ENCODE measurements around the gene PADI1. TPM values are rescaled to one million over a fixed set of nuclear protein-coding genes. Genes with fewer than 3 reads are reported as not detected.

PADI1 gene
- total and polyA plus RNA-seq, 2 of the 8 experiments (the other 6 are each of a cell fraction or from before 2014, with no cell fraction given) = 0.20 to 0.30 TPM

DNA sequence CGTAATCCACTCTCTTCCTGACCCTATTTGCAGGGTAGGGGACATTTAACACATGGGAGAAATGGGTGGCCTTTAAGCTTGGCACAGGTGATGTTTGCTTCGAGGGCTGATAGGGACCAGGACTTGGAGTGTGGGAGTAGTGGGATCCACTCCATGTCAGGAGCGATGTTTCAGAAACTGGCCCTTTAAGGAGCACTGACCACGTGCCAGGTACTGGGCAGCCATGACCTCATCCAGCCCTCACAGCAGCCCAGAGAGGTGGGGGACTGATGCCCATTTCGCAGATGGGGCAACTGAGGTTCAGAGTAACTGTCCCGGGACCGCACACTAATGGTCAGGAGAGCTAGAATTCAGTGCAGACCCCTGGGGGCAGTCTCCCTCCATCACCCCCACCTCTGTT, 55.3 kb downstream of the PADI1 start:
- Histone ChIP-seq H3K4me3 (ENCODE audit: extremely low read depth in 1 of 4, insufficient read depth in 2 of 4, low read depth in 3 of 4, low read length in 4 of 4) (no peak overlapping the region), H2BK120ac (replicated peaks; ENCODE audit: low read depth, low read length) (no peak overlapping the region), H4K91ac (replicated peaks; ENCODE audit: insufficient read length, low read length) (no peak overlapping the region), H3K4ac (replicated peaks; ENCODE audit: insufficient read length, low read depth, low read length) (no peak overlapping the region), H3K9me3 (ENCODE audit: insufficient read depth in 2 of 2, low read depth in 1 of 2, low read length in 1 of 2) (no peaks in the 10 kb centered on the region), H3K23ac (ENCODE audit: insufficient read length) (no peak overlapping the region), H2AFZ (ENCODE audit: low read length) (no peak overlapping the region), H3K14ac (ENCODE audit: insufficient read length) (no peak overlapping the region), H4K8ac (ENCODE audit: extremely low read depth, insufficient read depth, low read length) (no peak overlapping the region), H2AK5ac (ENCODE audit: low read depth, low read length) (no peak overlapping the region), H3K27me3 (replicated peaks in 1 of 4; ENCODE audit: control insufficient read depth in 3 of 4, extremely low read depth in 1 of 4, insufficient read depth in 3 of 4, low read length in 3 of 4) (peaks cover 0 to 2% (median 0%) of the 10 kb centered on the region in 4 experiments; a peak in 1 of 7 replicates), H4K5ac (ENCODE audit: insufficient read length, low read depth, low read length) (no peak overlapping the region), H3K27ac (ENCODE audit: low read depth, low read length) (no peak overlapping the region), H4K20me1 (replicated peaks in 1 of 2; ENCODE audit: control insufficient read depth in 1 of 2, insufficient read depth in 2 of 2, low read length in 2 of 2) (no peaks in the 10 kb centered on the region), H3K79me2 (ENCODE audit: control insufficient read depth in 1 of 2, insufficient read depth in 2 of 2, low read length in 2 of 2) (no peaks in the 10 kb centered on the region), H3K4me2 (ENCODE audit: insufficient read depth in 1 of 2, low read depth in 2 of 2, low read length in 2 of 2) (no peak overlapping the region), H2BK12ac (ENCODE audit: low read depth, low read length) (no peak overlapping the region), H2BK5ac (ENCODE audit: low read depth, low read length) (no peak overlapping the region), H2BK15ac (ENCODE audit: low read length) (no peak overlapping the region), H3K23me2 (ENCODE audit: low read depth, low read length) (no peaks in the 10 kb centered on the region; the same call in 1 of the 2 replicates), H3K18ac (ENCODE audit: extremely low read depth, low read length) (no peak overlapping the region), H3K4me1 (replicated peaks in 1 of 4; ENCODE audit: control insufficient read depth in 3 of 4, insufficient read depth in 4 of 4, low read length in 3 of 4) (no peaks in the 10 kb centered on the region; a peak in 1 of 7 replicates), H3K56ac (replicated peaks; ENCODE audit: insufficient read length, low read depth, low read length) (no peak overlapping the region), H2BK20ac (ENCODE audit: low read length) (no peak overlapping the region), H3K36me3 (ENCODE audit: control insufficient read depth in 2 of 4, insufficient read depth in 4 of 4, low read length in 3 of 4) (no peaks in the 10 kb centered on the region), H3K79me1 (ENCODE audit: low read depth, low read length) (no peaks in the 10 kb centered on the region), H3K9ac (replicated peaks in 1 of 4; ENCODE audit: extremely low read depth in 1 of 4, low read depth in 3 of 4, low read length in 3 of 4) (no peak overlapping the region)
- CTCF ChIA-PET (ENCODE audit: partially characterized antibody) = interaction anchor here (1.2 to 3.7 kb wide), 4 partner anchors 12 to 25 kb away, joined by 3 to 19 read pairs (median 4); partner anchors contain the start of gene PADI3
- no peak for DNase-seq (ENCODE audit: low read depth in 1 of 2, low spot score in 2 of 2)
- no peak for FAIRE-seq
- POLR2A ChIA-PET (ENCODE audit: partially characterized antibody) = no interaction called here
- 92% methylated on average over 7 of the region's 7 CpGs; no CpG with 5 or more reads in 1 of the 2 experiments for WGBS, 2 experiments (ENCODE audit: extremely low coverage in 1 of 2, insufficient coverage in 1 of 2, insufficient read length in 1 of 2, insufficient replicate concordance in 2 of 2, low coverage in 1 of 2, low lambda C conversion rate in 2 of 2, missing lambda C conversion rate in 1 of 2)
- TF ChIP-seq PHF8 (conservative IDR thresholded peaks at IDR 0.05; ENCODE audit: low read depth, low read length) (no peak), GABPA (IDR thresholded peaks at IDR 0.05; ENCODE audit: borderline replicate concordance, insufficient read depth, low read length) (no peak), RXRA (IDR thresholded peaks at IDR 0.05; ENCODE audit: insufficient read depth, low read depth, low read length) (no peak), SUZ12 (IDR thresholded peaks at IDR 0.05; ENCODE audit: low read length) (no peak), TAF1 (IDR thresholded peaks at IDR 0.05; ENCODE audit: low read depth, low read length) (no peak), SAP30 (IDR thresholded peaks at IDR 0.05; ENCODE audit: insufficient read depth, insufficient replicate concordance, low read length) (no peak), SP1 (IDR thresholded peaks at IDR 0.05; ENCODE audit: low read depth, low read length) (no peak), SIX5 (IDR thresholded peaks at IDR 0.05; ENCODE audit: low read depth, low read length) (no peak), RFX5 (IDR thresholded peaks at IDR 0.05; ENCODE audit: borderline replicate concordance, low read depth, low read length) (no peak), ASH2L (IDR thresholded peaks at IDR 0.05; ENCODE audit: low read length) (no peak), CHD1 (IDR thresholded peaks at IDR 0.05; ENCODE audit: low read depth, low read length) (no peak), SP2 (IDR thresholded peaks at IDR 0.05; ENCODE audit: low read length) (no peak), EGR1 (IDR thresholded peaks at IDR 0.05; ENCODE audit: borderline replicate concordance, low read depth, low read length) (no peak), POLR2A (IDR thresholded peaks at IDR 0.05; ENCODE audit: control extremely low read depth in 1 of 2, low read depth in 2 of 2, low read length in 2 of 2) (no peak)
- TF ChIP-seq, protein P1, sequence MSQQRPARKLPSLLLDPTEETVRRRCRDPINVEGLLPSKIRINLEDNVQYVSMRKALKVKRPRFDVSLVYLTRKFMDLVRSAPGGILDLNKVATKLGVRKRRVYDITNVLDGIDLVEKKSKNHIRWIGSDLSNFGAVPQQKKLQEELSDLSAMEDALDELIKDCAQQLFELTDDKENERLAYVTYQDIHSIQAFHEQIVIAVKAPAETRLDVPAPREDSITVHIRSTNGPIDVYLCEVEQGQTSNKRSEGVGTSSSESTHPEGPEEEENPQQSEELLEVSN (IDR thresholded peaks at IDR 0.05) = no peak
